Measurements from ENCODE around the gene PPIL6.

The PPIL6 gene

GRCh38 chr6:109406196-109406595, 34.2 kb downstream of the PPIL6 start:
- Histone ChIP-seq H3K27ac (ENCODE audit: low read depth, low read length) (no peak overlapping the region), H2BK5ac (ENCODE audit: low read depth, low read length, poor library complexity) (no peak overlapping the region), H3K4me2 (ENCODE audit: low read length) (no peak overlapping the region), H3K79me1 (ENCODE audit: low read length) (no peaks in the 10 kb centered on the region), H3K9ac (ENCODE audit: low read length) (no peak overlapping the region), H4K12ac (ENCODE audit: low read depth, low read length) (no peak overlapping the region), H3K23ac (ENCODE audit: low read length) (no peak overlapping the region), H3K14ac (ENCODE audit: low read length) (no peak overlapping the region), H3K4ac (ENCODE audit: low read depth, low read length) (no peak overlapping the region), H2AK5ac (ENCODE audit: low read length) (no peak overlapping the region), H4K91ac (ENCODE audit: low read depth, low read length) (no peak overlapping the region), H3K27me3 (ENCODE audit: insufficient read depth, low read length) (no peaks in the 10 kb centered on the region), H4K8ac (ENCODE audit: low read depth, low read length) (no peak overlapping the region), H2AFZ (ENCODE audit: insufficient read depth, low read length, poor library complexity) (no peak overlapping the region), H3K9me3 (ENCODE audit: insufficient read depth, low read depth, low read length) (no peaks in the 10 kb centered on the region), H3K18ac (ENCODE audit: low read length) (no peak overlapping the region), H3K4me3 (ENCODE audit: low read depth, low read length) (no peak overlapping the region), H3K4me1 (ENCODE audit: control insufficient read depth in 1 of 2, insufficient read depth in 2 of 2, low read length in 2 of 2) (no peaks in the 10 kb centered on the region), H3K36me3 (ENCODE audit: control insufficient read depth in 1 of 2, insufficient read depth in 2 of 2, low read length in 2 of 2) (no peaks in the 10 kb centered on the region), H2BK12ac (ENCODE audit: low read length) (no peak overlapping the region), H3K79me2 (ENCODE audit: control insufficient read depth, insufficient read depth, low read length, poor library complexity) (no peaks in the 10 kb centered on the region), H2BK120ac (ENCODE audit: insufficient read depth, low read length, poor library complexity) (no peak overlapping the region)
- no CpG with 5 or more reads among the region's 4 CpGs for WGBS (ENCODE audit: extremely low coverage, insufficient coverage, insufficient read length)
- DNase-seq: peak in 1 of 2 donors; percentile 40

DNA sequence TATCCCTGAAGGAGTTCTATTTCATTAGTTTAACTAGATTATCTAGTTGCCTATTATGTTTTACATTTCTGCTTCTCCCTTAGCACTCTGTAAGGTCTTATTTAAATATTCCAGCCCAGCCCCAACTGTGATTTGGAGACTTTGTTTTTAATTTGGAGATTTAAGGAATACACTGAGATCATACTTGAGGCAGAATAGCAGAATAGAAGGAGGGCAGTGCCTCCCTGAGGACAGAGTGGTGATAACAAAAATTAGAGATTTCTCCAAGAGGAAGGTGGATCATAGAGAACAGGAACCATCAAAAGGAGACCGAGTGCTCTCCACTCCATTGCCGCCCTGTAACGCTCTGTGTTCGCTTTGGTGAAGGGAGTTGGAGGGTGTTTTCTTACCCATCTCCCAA, 43.4 kb downstream of the PPIL6 start:
- Histone ChIP-seq H4K91ac (ENCODE audit: low read depth, low read length) (no peak overlapping the region), H3K9ac (ENCODE audit: low read length) (no peak overlapping the region)

GRCh38 chr6:109396046-109396718, 44.2 kb downstream of the PPIL6 start:
- WGBS (ENCODE audit: extremely low coverage, insufficient coverage, insufficient read length): no CpG with 5 or more reads among the region's 12 CpGs
- no peaks in the 10 kb centered on the region for H3K79me2 ChIP-seq (ENCODE audit: control insufficient read depth, insufficient read depth, low read length, poor library complexity)
- H3K14ac ChIP-seq (ENCODE audit: low read length): no peak overlapping the region
- no peak overlapping the region for H3K4me2 ChIP-seq (ENCODE audit: low read length)
- H2BK5ac ChIP-seq (ENCODE audit: low read depth, low read length, poor library complexity): no peak overlapping the region
- H3K9me3 ChIP-seq (ENCODE audit: insufficient read depth, low read depth, low read length): no peaks in the 10 kb centered on the region
- H3K27me3 ChIP-seq (ENCODE audit: insufficient read depth, low read length): no peaks in the 10 kb centered on the region
- no peaks in the 10 kb centered on the region for H3K79me1 ChIP-seq (ENCODE audit: low read length)
- no peak overlapping the region for H4K91ac ChIP-seq (ENCODE audit: low read depth, low read length)
- no peak overlapping the region for H4K8ac ChIP-seq (ENCODE audit: low read depth, low read length)
- H2BK120ac ChIP-seq (ENCODE audit: insufficient read depth, low read length, poor library complexity): no peak overlapping the region
- no peak overlapping the region for H3K9ac ChIP-seq (ENCODE audit: low read length)
- no peak for DNase-seq
- H2BK12ac ChIP-seq (ENCODE audit: low read length): no peak overlapping the region
- no peak overlapping the region for H3K23ac ChIP-seq (ENCODE audit: low read length)
- no peak overlapping the region for H3K18ac ChIP-seq (ENCODE audit: low read length)
- no peak overlapping the region for H4K12ac ChIP-seq (ENCODE audit: low read depth, low read length)
- H2AFZ ChIP-seq (ENCODE audit: insufficient read depth, low read length, poor library complexity): no peak overlapping the region
- H3K4me1 ChIP-seq (ENCODE audit: control insufficient read depth in 1 of 2, insufficient read depth in 2 of 2, low read length in 2 of 2): no peaks in the 10 kb centered on the region
- no peak overlapping the region for H2AK5ac ChIP-seq (ENCODE audit: low read length)
- H3K36me3 ChIP-seq (ENCODE audit: control insufficient read depth in 1 of 2, insufficient read depth in 2 of 2, low read length in 2 of 2): no peaks in the 10 kb centered on the region
- no peak overlapping the region for H3K4ac ChIP-seq (ENCODE audit: low read depth, low read length)
- no peak overlapping the region for H3K4me3 ChIP-seq (ENCODE audit: low read depth, low read length)
- H3K27ac ChIP-seq (ENCODE audit: low read depth, low read length): no peak overlapping the region

More for the DNA sequence above, 43.4 kb downstream of the PPIL6 start:
- Histone ChIP-seq H4K12ac (ENCODE audit: low read depth, low read length) (no peak overlapping the region), H3K9me3 (ENCODE audit: insufficient read depth, low read depth, low read length) (no peaks in the 10 kb centered on the region), H2BK120ac (ENCODE audit: insufficient read depth, low read length, poor library complexity) (no peak overlapping the region), H3K18ac (ENCODE audit: low read length) (no peak overlapping the region), H2BK5ac (ENCODE audit: low read depth, low read length, poor library complexity) (no peak overlapping the region), H3K27ac (ENCODE audit: low read depth, low read length) (no peak overlapping the region), H3K79me2 (ENCODE audit: control insufficient read depth, insufficient read depth, low read length, poor library complexity) (no peaks in the 10 kb centered on the region), H3K4me3 (ENCODE audit: low read depth, low read length) (no peak overlapping the region), H3K4me1 (ENCODE audit: control insufficient read depth in 1 of 2, insufficient read depth in 2 of 2, low read length in 2 of 2) (no peaks in the 10 kb centered on the region), H3K27me3 (ENCODE audit: insufficient read depth, low read length) (no peaks in the 10 kb centered on the region), H2AK5ac (ENCODE audit: low read length) (no peak overlapping the region), H3K4me2 (ENCODE audit: low read length) (no peak overlapping the region), H4K8ac (ENCODE audit: low read depth, low read length) (no peak overlapping the region), H3K4ac (ENCODE audit: low read depth, low read length) (no peak overlapping the region), H2AFZ (ENCODE audit: insufficient read depth, low read length, poor library complexity) (no peak overlapping the region), H3K36me3 (ENCODE audit: control insufficient read depth in 1 of 2, insufficient read depth in 2 of 2, low read length in 2 of 2) (no peaks in the 10 kb centered on the region), H3K14ac (ENCODE audit: low read length) (no peak overlapping the region), H3K79me1 (ENCODE audit: low read length) (no peaks in the 10 kb centered on the region), H3K23ac (ENCODE audit: low read length) (no peak overlapping the region), H2BK12ac (ENCODE audit: low read length) (no peak overlapping the region)
- DNase-seq: peak in 1 of 2 donors; percentile 29
- WGBS (ENCODE audit: extremely low coverage, insufficient coverage, insufficient read length): no CpG with 5 or more reads among the region's 4 CpGs

GRCh38 chr6:109393886-109394281, 46.5 kb downstream of the PPIL6 start:
- WGBS (ENCODE audit: extremely low coverage, insufficient coverage, insufficient read length): no CpG with 5 or more reads among the region's 2 CpGs

More at GRCh38 chr6:109393886-109394281, 46.5 kb downstream of the PPIL6 start:
- H4K12ac ChIP-seq (ENCODE audit: low read depth, low read length): no peak overlapping the region
- H3K4ac ChIP-seq (ENCODE audit: low read depth, low read length): no peak overlapping the region
- H3K4me2 ChIP-seq (ENCODE audit: low read length): no peak overlapping the region
- H3K27me3 ChIP-seq (ENCODE audit: insufficient read depth, low read length): no peaks in the 10 kb centered on the region
- no peak overlapping the region for H4K8ac ChIP-seq (ENCODE audit: low read depth, low read length)
- H3K9ac ChIP-seq (ENCODE audit: low read length): no peak overlapping the region
- no peaks in the 10 kb centered on the region for H3K9me3 ChIP-seq (ENCODE audit: insufficient read depth, low read depth, low read length)
- H3K4me3 ChIP-seq (ENCODE audit: low read depth, low read length): no peak overlapping the region
- peak; percentile 24 to 35 for DNase-seq
- H2AK5ac ChIP-seq (ENCODE audit: low read length): no peak overlapping the region
- no peaks in the 10 kb centered on the region for H3K36me3 ChIP-seq (ENCODE audit: control insufficient read depth in 1 of 2, insufficient read depth in 2 of 2, low read length in 2 of 2)
- H3K4me1 ChIP-seq (ENCODE audit: control insufficient read depth in 1 of 2, insufficient read depth in 2 of 2, low read length in 2 of 2): no peaks in the 10 kb centered on the region
- H2BK120ac ChIP-seq (ENCODE audit: insufficient read depth, low read length, poor library complexity): no peak overlapping the region
- H3K79me2 ChIP-seq (ENCODE audit: control insufficient read depth, insufficient read depth, low read length, poor library complexity): no peaks in the 10 kb centered on the region
- H3K18ac ChIP-seq (ENCODE audit: low read length): no peak overlapping the region
- no peak overlapping the region for H3K27ac ChIP-seq (ENCODE audit: low read depth, low read length)
- no peak overlapping the region for H2AFZ ChIP-seq (ENCODE audit: insufficient read depth, low read length, poor library complexity)
- H2BK5ac ChIP-seq (ENCODE audit: low read depth, low read length, poor library complexity): no peak overlapping the region
- no peak overlapping the region for H2BK12ac ChIP-seq (ENCODE audit: low read length)
- no peak overlapping the region for H3K23ac ChIP-seq (ENCODE audit: low read length)
- H3K14ac ChIP-seq (ENCODE audit: low read length): no peak overlapping the region
- H4K91ac ChIP-seq (ENCODE audit: low read depth, low read length): no peak overlapping the region
- H3K79me1 ChIP-seq (ENCODE audit: low read length): no peaks in the 10 kb centered on the region
